HG03280 (cell line): ENCODE data around the gene CCDC90B.
A peak's percentile ranks its signal among the peaks of the same experiment; 100 is the strongest.
"Not testable (repeated sequence)": the region's sequence is repeated elsewhere in the genome, so short reads cannot be mapped to it uniquely, and the experiment has no call there.

ENCODE experiments used
- ATAC-seq: cut with Tn5 transposase; IDR thresholded peaks from one replicate; pipeline ENCODE4 v1.9.1; 2021; ENCODE audit warnings: mild to moderate bottlenecking, moderate library complexity; ENCODE audit not compliant: unreplicated experiment

Gene CCDC90B

GRCh38 chr11:83292709-83293456, 6.7 kb upstream of the CCDC90B start:
- ATAC-seq = peak; percentile 67

GRCh38 chr11:83287631-83288030, 1.5 kb upstream of the CCDC90B start:
- ATAC-seq = no peak

- peak; percentile 39 for ATAC-seq
Measured at GRCh38 chr11:83285151-83285770, 906 bp downstream of the CCDC90B start.

GRCh38 chr11:83284501-83285150, 1.5 kb downstream of the CCDC90B start:
- no peak for ATAC-seq

GRCh38 chr11:83282084-83282716, 4.0 kb downstream of the CCDC90B start:
- ATAC-seq = no peak

GRCh38 chr11:83280256-83280655, 5.9 kb downstream of the CCDC90B start:
- no peak for ATAC-seq

GRCh38 chr11:83278351-83278750, 7.8 kb downstream of the CCDC90B start:
- no peak for ATAC-seq

GRCh38 chr11:83275888-83276641, 10.1 kb downstream of the CCDC90B start:
- ATAC-seq = no peak

GRCh38 chr11:83272627-83273026, 13.5 kb downstream of the CCDC90B start:
- no peak for ATAC-seq

- not testable (repeated sequence) for ATAC-seq
Measured at GRCh38 chr11:83271734-83272133, 14.4 kb downstream of the CCDC90B start.

GRCh38 chr11:83269080-83269479, 17.1 kb downstream of the CCDC90B start:
- ATAC-seq = not testable (repeated sequence)

- no peak for ATAC-seq
Measured at GRCh38 chr11:83265331-83265730, 20.8 kb downstream of the CCDC90B start.

GRCh38 chr11:83259559-83259958, 26.6 kb downstream of the CCDC90B start:
- ATAC-seq = no peak

- ATAC-seq = no peak
Measured at GRCh38 chr11:83257761-83258168, 28.4 kb downstream of the CCDC90B start.

GRCh38 chr11:83256602-83257340, 29.4 kb downstream of the CCDC90B start:
- no peak for ATAC-seq

GRCh38 chr11:83255366-83255765, 30.8 kb downstream of the CCDC90B start:
- ATAC-seq = no peak

- ATAC-seq = no peak
Measured at GRCh38 chr11:83252941-83253340, 33.2 kb downstream of the CCDC90B start.

- no peak for ATAC-seq
Measured at GRCh38 chr11:83252266-83252665, 33.9 kb downstream of the CCDC90B start.

- ATAC-seq = peak; percentile 76
Measured at GRCh38 chr11:83249972-83250593, 36.1 kb downstream of the CCDC90B start.

- ATAC-seq = no peak
Measured at GRCh38 chr11:83249445-83249844, 36.7 kb downstream of the CCDC90B start.
